ENCODE results near the gene EFCAB8. TPM values are rescaled to one million over a fixed set of nuclear protein-coding genes. Genes with fewer than 3 reads are reported as not detected.

EFCAB8 gene
- total RNA-seq, 4 donors from 2014 or later: 1.4 to 1.5 TPM; not detected in 2

- Histone ChIP-seq H3K27me3 (no peaks in the 10 kb centered on the region), H3K9me3 (no peaks in the 10 kb centered on the region), H3K36me3 (no peaks in the 10 kb centered on the region), H3K4me3 (no peak overlapping the region), H3K4me1 (no peaks in the 10 kb centered on the region), H3K27ac (no peak overlapping the region)
- intact Hi-C loops (cut with DNase I; ENCODE audit: low total_unique reads): no loop called here
- no peak for DNase-seq
- no peak for TF ChIP-seq CTCF (IDR thresholded peaks at IDR 0.05)
- TF ChIP-seq POLR2A (IDR thresholded peaks at IDR 0.05): no peak
Observed at GRCh38 chr20:32841632-32842031, 17.1 kb upstream of the EFCAB8 start.

GRCh38 chr20:32842688-32843524 is 15.8 kb upstream of the EFCAB8 start:
- no peaks in the 10 kb centered on the region for H3K9me3 ChIP-seq
- no peak for TF ChIP-seq POLR2A (IDR thresholded peaks at IDR 0.05)
- no peak for TF ChIP-seq CTCF (IDR thresholded peaks at IDR 0.05)
- no peaks in the 10 kb centered on the region for H3K27me3 ChIP-seq
- no peaks in the 10 kb centered on the region for H3K4me1 ChIP-seq
- H3K4me3 ChIP-seq: no peak overlapping the region
- intact Hi-C loops (cut with DNase I; ENCODE audit: low total_unique reads): no loop called here
- H3K27ac ChIP-seq: no peak overlapping the region
- H3K36me3 ChIP-seq: no peaks in the 10 kb centered on the region
- no peak for DNase-seq

- no peak overlapping the region for H3K27ac ChIP-seq
- TF ChIP-seq POLR2A (IDR thresholded peaks at IDR 0.05) (no peak), CTCF (IDR thresholded peaks at IDR 0.05) (no peak)
- H3K36me3 ChIP-seq: no peaks in the 10 kb centered on the region
- H3K4me3 ChIP-seq: no peak overlapping the region
- intact Hi-C loops (cut with DNase I; ENCODE audit: low total_unique reads): no loop called here
- H3K9me3 ChIP-seq: no peaks in the 10 kb centered on the region
- no peaks in the 10 kb centered on the region for H3K4me1 ChIP-seq
- H3K27me3 ChIP-seq: no peaks in the 10 kb centered on the region
- DNase-seq: no peak
Observed at GRCh38 chr20:32845786-32846185, 12.9 kb upstream of the EFCAB8 start.

GRCh38 chr20:32846852-32847251 is 11.9 kb upstream of the EFCAB8 start:
- no peaks in the 10 kb centered on the region for H3K27me3 ChIP-seq
- no peak overlapping the region for H3K27ac ChIP-seq
- H3K4me1 ChIP-seq: no peaks in the 10 kb centered on the region
- H3K9me3 ChIP-seq: no peaks in the 10 kb centered on the region
- intact Hi-C loops (cut with DNase I; ENCODE audit: low total_unique reads): no loop called here
- no peak overlapping the region for H3K4me3 ChIP-seq
- no peak for DNase-seq
- H3K36me3 ChIP-seq: no peaks in the 10 kb centered on the region
- TF ChIP-seq CTCF (IDR thresholded peaks at IDR 0.05): no peak
- no peak for TF ChIP-seq POLR2A (IDR thresholded peaks at IDR 0.05)

GRCh38 chr20:32847964-32848363 is 10.8 kb upstream of the EFCAB8 start:
- H3K4me1 ChIP-seq: no peaks in the 10 kb centered on the region
- H3K9me3 ChIP-seq: no peaks in the 10 kb centered on the region
- no peaks in the 10 kb centered on the region for H3K36me3 ChIP-seq
- DNase-seq: no peak
- no peak overlapping the region for H3K4me3 ChIP-seq
- no peak overlapping the region for H3K27ac ChIP-seq
- no peaks in the 10 kb centered on the region for H3K27me3 ChIP-seq
- no peak for TF ChIP-seq POLR2A (IDR thresholded peaks at IDR 0.05)
- no peak for TF ChIP-seq CTCF (IDR thresholded peaks at IDR 0.05)
- intact Hi-C loops (cut with DNase I; ENCODE audit: low total_unique reads): no loop called here

All from uterus (tissue), 4 donors.